Astrocyte (in vitro differentiated cells and primary cell): ENCODE results near the gene ALOX5. TPM values are rescaled to one million over a fixed set of nuclear protein-coding genes. Genes with fewer than 3 reads are reported as not detected.
"Not testable (repeated sequence)": the region's sequence is repeated elsewhere in the genome, so short reads cannot be mapped to it uniquely, and the experiment has no call there.

Experiments used
- DNase-seq: peaks from one replicate; pipeline ENCODE4 v3.0.0-alpha.2; 2010; ENCODE audit warnings: low read depth
- FAIRE-seq: peaks from 2 replicates; lab custom pipeline; 2011; peaks lifted over from hg19 to GRCh38; lab: Jason Lieb, UNC
- H2AFZ ChIP-seq: 2 replicates; pipeline ENCODE4 v1.6.0; 2012; ENCODE audit warnings: low read depth, low read length, inconsistent platforms
- H3K27ac ChIP-seq: 2 replicates; pipeline ENCODE4 v1.5.1; 2011; ENCODE audit warnings: low read depth, low read length, inconsistent platforms
- H3K27me3 ChIP-seq: 2 replicates; pipeline ENCODE4 v1.6.0; 2011; ENCODE audit warnings: low read length, inconsistent platforms; ENCODE audit not compliant: insufficient read depth
- H3K36me3 ChIP-seq: 2 replicates; pipeline ENCODE4 v1.5.1; 2011; ENCODE audit warnings: low read length, inconsistent platforms; ENCODE audit not compliant: insufficient read depth
- H3K4me1 ChIP-seq: 2 replicates; pipeline ENCODE4 v1.5.1; 2011; ENCODE audit warnings: low read length, inconsistent platforms; ENCODE audit not compliant: insufficient read depth
- H3K4me2 ChIP-seq: 2 replicates; pipeline ENCODE4 v1.6.0; 2012; ENCODE audit warnings: low read length, inconsistent platforms
- H3K4me3 ChIP-seq: 2 replicates; pipeline ENCODE4 v1.5.1; 2011; ENCODE audit warnings: low read depth, mild to moderate bottlenecking, low read length, inconsistent platforms; ENCODE audit not compliant: insufficient read depth
- H3K79me2 ChIP-seq: 2 replicates; pipeline ENCODE4 v1.6.0; 2012; ENCODE audit warnings: mild to moderate bottlenecking, low read length, inconsistent platforms; ENCODE audit not compliant: insufficient read depth
- H3K9ac ChIP-seq: 2 replicates; pipeline ENCODE4 v1.6.0; 2012; ENCODE audit warnings: mild to moderate bottlenecking, low read length, inconsistent platforms
- H3K9me3 ChIP-seq: 2 replicates; pipeline ENCODE4 v1.5.1; 2012; ENCODE audit warnings: low read depth, mild to moderate bottlenecking, low read length, inconsistent platforms; ENCODE audit not compliant: insufficient read depth
- H4K20me1 ChIP-seq: 2 replicates; pipeline ENCODE4 v1.6.0; 2012; ENCODE audit warnings: low read length, inconsistent platforms; ENCODE audit not compliant: insufficient read depth
- H3K27ac Mint-ChIP-seq: one replicate; pipeline ENCODE4 v1.8.0; 2021; ENCODE audit warnings: mild to moderate bottlenecking, mixed read lengths; ENCODE audit not compliant: unreplicated experiment
- H3K27me3 Mint-ChIP-seq: one replicate; pipeline ENCODE4 v1.8.0; 2021; ENCODE audit warnings: low read depth, mixed read lengths; ENCODE audit not compliant: unreplicated experiment
- H3K36me3 Mint-ChIP-seq: one replicate; pipeline ENCODE4 v1.8.0; 2021; ENCODE audit warnings: low read depth, mixed read lengths; ENCODE audit not compliant: unreplicated experiment
- H3K4me1 Mint-ChIP-seq: one replicate; pipeline ENCODE4 v1.8.0; 2021; ENCODE audit warnings: low read depth, mixed read lengths; ENCODE audit not compliant: unreplicated experiment
- H3K4me3 Mint-ChIP-seq: one replicate; pipeline ENCODE4 v1.8.0; 2021; ENCODE audit warnings: mild to moderate bottlenecking, moderate library complexity, mixed read lengths; ENCODE audit not compliant: unreplicated experiment
- H3K9me3 Mint-ChIP-seq: one replicate; pipeline ENCODE4 v1.8.0; 2021; ENCODE audit warnings: mild to moderate bottlenecking, mixed read lengths; ENCODE audit not compliant: unreplicated experiment
- CTCF ChIP-seq: IDR thresholded peaks from 2 replicates; pipeline ENCODE4 v1.5.1; 2011; ENCODE audit warnings: low read depth, mild to moderate bottlenecking, inconsistent platforms, low read length, moderate library complexity; ENCODE audit not compliant: insufficient read depth
- EZH2 ChIP-seq: IDR thresholded peaks from 2 replicates; pipeline ENCODE4 v1.6.1; 2012; ENCODE audit warnings: mild to moderate bottlenecking, low read length, inconsistent platforms; ENCODE audit not compliant: insufficient read depth
- total RNA-seq: library from RNA; stranded (reverse); gene quantifications from 2 replicates; pipeline ENCODE4 v1.2.1, GENCODE V29; 2021

ALOX5 gene
- total RNA-seq, 1 donor from 2014 or later, result 1.0 TPM

- no peak overlapping the region for H3K27ac ChIP-seq
- H3K4me3 ChIP-seq, result no peak overlapping the region
- H3K36me3 ChIP-seq, result no peaks in the 10 kb centered on the region
- H3K4me2 ChIP-seq, result no peak overlapping the region
- Mint-ChIP-seq H3K9me3 (peaks cover 8% of the 10 kb centered on the region), H3K4me3 (no peak overlapping the region), H3K36me3 (no peaks in the 10 kb centered on the region), H3K27me3 (peaks cover 13% of the 10 kb centered on the region), H3K4me1 (no peaks in the 10 kb centered on the region), H3K27ac (no peak overlapping the region)
- H2AFZ ChIP-seq, result no peak overlapping the region
- DNase-seq (no peak), FAIRE-seq (no peak)
- no peaks in the 10 kb centered on the region for H4K20me1 ChIP-seq
- peaks cover 3% of the 10 kb centered on the region for H3K9me3 ChIP-seq
- no peak overlapping the region for H3K9ac ChIP-seq
- no peaks in the 10 kb centered on the region for H3K4me1 ChIP-seq
- H3K27me3 ChIP-seq, result no peaks in the 10 kb centered on the region
- TF ChIP-seq EZH2 (no peak), CTCF (no peak)
- H3K79me2 ChIP-seq, result no peaks in the 10 kb centered on the region
These were observed 34.1 kb upstream of the ALOX5 start for GRCh38 chr10:45339894-45340293.

GRCh38 chr10:45340420-45340819 is 33.6 kb upstream of the ALOX5 start:
- not testable (repeated sequence) for H3K4me3 ChIP-seq, H3K27ac ChIP-seq, H2AFZ ChIP-seq, H3K4me3 Mint-ChIP-seq, H3K27ac Mint-ChIP-seq, H3K4me1 Mint-ChIP-seq, FAIRE-seq, H3K27me3 ChIP-seq, H3K79me2 ChIP-seq, H3K36me3 Mint-ChIP-seq, H3K4me1 ChIP-seq, H3K9ac ChIP-seq, H3K4me2 ChIP-seq, H3K9me3 ChIP-seq, H4K20me1 ChIP-seq, DNase-seq, H3K9me3 Mint-ChIP-seq, H3K36me3 ChIP-seq
- peaks cover 13% of the 10 kb centered on the region for H3K27me3 Mint-ChIP-seq

GRCh38 chr10:45346652-45347335 is 27.2 kb upstream of the ALOX5 start:
- H3K27me3 ChIP-seq, H3K27ac ChIP-seq, H4K20me1 ChIP-seq, FAIRE-seq, H3K4me1 Mint-ChIP-seq, H2AFZ ChIP-seq, H3K27ac Mint-ChIP-seq, DNase-seq, H3K9ac ChIP-seq, H3K9me3 ChIP-seq, H3K4me3 Mint-ChIP-seq, H3K36me3 Mint-ChIP-seq, H3K4me2 ChIP-seq, H3K79me2 ChIP-seq, H3K36me3 ChIP-seq, H3K4me1 ChIP-seq, H3K4me3 ChIP-seq: not testable (repeated sequence)
- Mint-ChIP-seq H3K27me3 (peaks cover 11% of the 10 kb centered on the region), H3K9me3 (peaks cover 11% of the 10 kb centered on the region)

GRCh38 chr10:45347464-45347863 is 26.6 kb upstream of the ALOX5 start:
- not testable (repeated sequence) for H3K4me1 Mint-ChIP-seq, H4K20me1 ChIP-seq, H3K9ac ChIP-seq, H2AFZ ChIP-seq, H3K4me3 ChIP-seq, H3K4me2 ChIP-seq, H3K27ac ChIP-seq, H3K36me3 ChIP-seq, H3K9me3 ChIP-seq, H3K4me1 ChIP-seq, H3K27me3 ChIP-seq, H3K36me3 Mint-ChIP-seq, FAIRE-seq, H3K4me3 Mint-ChIP-seq, DNase-seq, H3K27ac Mint-ChIP-seq, H3K79me2 ChIP-seq
- peaks cover 11% of the 10 kb centered on the region for H3K9me3 Mint-ChIP-seq
- H3K27me3 Mint-ChIP-seq, result peaks cover 11% of the 10 kb centered on the region

GRCh38 chr10:45348196-45348765 is 25.7 kb upstream of the ALOX5 start:
- not testable (repeated sequence) for H3K4me1 Mint-ChIP-seq, H3K4me1 ChIP-seq, H3K27me3 ChIP-seq, H3K36me3 Mint-ChIP-seq, H3K79me2 ChIP-seq, H3K36me3 ChIP-seq, H3K4me3 ChIP-seq, H3K27ac Mint-ChIP-seq, FAIRE-seq, H3K9me3 ChIP-seq, H3K27ac ChIP-seq, H3K4me2 ChIP-seq, DNase-seq, H4K20me1 ChIP-seq, H3K4me3 Mint-ChIP-seq, H2AFZ ChIP-seq, H3K9ac ChIP-seq
- Mint-ChIP-seq H3K9me3 (peaks cover 11% of the 10 kb centered on the region), H3K27me3 (peaks cover 11% of the 10 kb centered on the region)
